ENCODE results near the gene TRIM26. TPM values are rescaled to one million over a fixed set of nuclear protein-coding genes. Genes with fewer than 3 reads are reported as not detected.
"Not testable (repeated sequence)": the region's sequence is repeated elsewhere in the genome, so short reads cannot be mapped to it uniquely, and the experiment has no call there.

Gene TRIM26
- total RNA-seq, 2 experiments from 2014 or later = 77.0 to 86.9 TPM

- POLR2A ChIA-PET = no interaction called here
- CTCF ChIA-PET = interaction anchor here (0.6 to 1.0 kb wide), 2 partner anchors 22 to 178 kb away, joined by 3 read pairs; no protein-coding TSS in a partner anchor
Observed at GRCh38 chr6:30184417-30185031, 28.7 kb downstream of the TRIM26 start.

GRCh38 chr6:30180145-30180544 lies 33.1 kb downstream of the TRIM26 start:
- POLR2A ChIA-PET = no interaction called here
- CTCF ChIA-PET = no interaction called here

- POLR2A ChIA-PET = no interaction called here
- CTCF ChIA-PET = interaction anchor here (0.7 kb wide), 1 partner anchor 22 kb away, joined by 3 read pairs; no protein-coding TSS in a partner anchor
Observed at GRCh38 chr6:30178837-30179236, 34.4 kb downstream of the TRIM26 start.

- ChIA-PET POLR2A (no interaction called here), CTCF (no interaction called here)
Observed at GRCh38 chr6:30175765-30176164, 37.4 kb downstream of the TRIM26 start.

GRCh38 chr6:30172681-30173080 lies 40.5 kb downstream of the TRIM26 start:
- POLR2A ChIA-PET = no interaction called here
- CTCF ChIA-PET = no interaction called here

- ChIA-PET CTCF (interaction anchor here (1.0 to 1.1 kb wide), 2 partner anchors 38 to 69 kb away, joined by 3 read pairs; no protein-coding TSS in a partner anchor), POLR2A (no interaction called here)
Observed at GRCh38 chr6:30171677-30172471, 41.3 kb downstream of the TRIM26 start.

- CTCF ChIA-PET = interaction anchor here (1.0 to 1.6 kb wide), 2 partner anchors 39 to 68 kb away, joined by 3 to 4 read pairs; no protein-coding TSS in a partner anchor
- POLR2A ChIA-PET = no interaction called here
Observed at GRCh38 chr6:30169658-30170614, 43.3 kb downstream of the TRIM26 start.

- ChIA-PET POLR2A (no interaction called here), CTCF (interaction anchor here (1.2 kb wide), 1 partner anchor 37 kb away, joined by 3 read pairs; no protein-coding TSS in a partner anchor)
Observed at GRCh38 chr6:30168741-30169140, 44.5 kb downstream of the TRIM26 start.

GRCh38 chr6:30167101-30167500 lies 46.1 kb downstream of the TRIM26 start:
- ChIA-PET POLR2A (no interaction called here), CTCF (interaction anchor here (1.5 kb wide), 1 partner anchor 64 kb away, joined by 4 read pairs; no protein-coding TSS in a partner anchor)

- POLR2A ChIA-PET = not testable (repeated sequence)
- CTCF ChIA-PET = interaction anchor here (0.8 kb wide), 1 partner anchor 11 kb away, joined by 3 read pairs; no protein-coding TSS in a partner anchor
Observed at GRCh38 chr6:30165238-30165637, 48.0 kb downstream of the TRIM26 start.

GRCh38 chr6:30164714-30165113 lies 48.5 kb downstream of the TRIM26 start:
- POLR2A ChIA-PET = no interaction called here

GRCh38 chr6:30163918-30164654 lies 49.1 kb downstream of the TRIM26 start:
- ChIA-PET POLR2A (no interaction called here), CTCF (no interaction called here)

More at GRCh38 chr6:30164714-30165113, 48.5 kb downstream of the TRIM26 start:
- CTCF ChIA-PET = no interaction called here

GRCh38 chr6:30163090-30163917 lies 49.9 kb downstream of the TRIM26 start, which contains the start of gene TRIM15:
TSS of gene TRIM15 (plus strand) at chr6:30163546. CDS start at chr6:30163685, 139 bp downstream.
- POLR2A ChIA-PET = no interaction called here
- CTCF ChIA-PET = no interaction called here

- ChIA-PET POLR2A (no interaction called here), CTCF (no interaction called here)
Observed at GRCh38 chr6:30162265-30163089, 50.7 kb downstream of the TRIM26 start.

GRCh38 chr6:30160785-30161531 lies 52.2 kb downstream of the TRIM26 start, which contains the start of gene TRIM10:
TSS of gene TRIM10 (minus strand) at chr6:30161211. CDS start at chr6:30160858, 353 bp downstream.
- POLR2A ChIA-PET = no interaction called here
- CTCF ChIA-PET = no interaction called here

- CTCF ChIA-PET = interaction anchor here (0.5 kb wide), 1 partner anchor 28 kb away, joined by 3 read pairs; no protein-coding TSS in a partner anchor
- POLR2A ChIA-PET = no interaction called here
Observed at GRCh38 chr6:30160008-30160784, 53.0 kb downstream of the TRIM26 start.
